Erythroblast (primary cell): ENCODE measurements around the gene EDARADD.

ENCODE experiments used
- GATA1 ChIP-seq: IDR thresholded peaks from 2 replicates; pipeline ENCODE4 v1.6.1; 2011; ENCODE audit warnings: low read depth, mild to moderate bottlenecking, control low read depth, low read length, moderate library complexity
- POLR2A ChIP-seq: IDR thresholded peaks from 2 replicates; pipeline ENCODE4 v1.6.1; 2011; ENCODE audit warnings: mild to moderate bottlenecking, low read length

GRCh38 chr1:236421022-236421421 lies 26.9 kb downstream of the EDARADD start:
- TF ChIP-seq POLR2A (no peak), GATA1 (no peak)
